ES-I3 (cell line): Measurements from ENCODE around the gene AQP4.

ENCODE experiments used
- H3K36me3 ChIP-seq: 2 replicates; pipeline ENCODE4 v1.6.1; 2013; ENCODE audit warnings: mild to moderate bottlenecking, low read length, control low read depth, moderate library complexity; ENCODE audit not compliant: insufficient read depth
- H3K4me1 ChIP-seq: 2 replicates; pipeline ENCODE4 v1.6.1; 2013; ENCODE audit warnings: mild to moderate bottlenecking, control low read depth, low read length; ENCODE audit not compliant: insufficient read depth
- H3K9ac ChIP-seq: 2 replicates; pipeline ENCODE4 v1.6.1; 2013; ENCODE audit warnings: low read depth, mild to moderate bottlenecking, low read length, moderate library complexity
- H3K9me3 ChIP-seq: 2 replicates; pipeline ENCODE4 v1.6.1; 2013; ENCODE audit warnings: mild to moderate bottlenecking, low read length, moderate library complexity; ENCODE audit not compliant: control insufficient read depth, insufficient read depth

Gene AQP4

DNA sequence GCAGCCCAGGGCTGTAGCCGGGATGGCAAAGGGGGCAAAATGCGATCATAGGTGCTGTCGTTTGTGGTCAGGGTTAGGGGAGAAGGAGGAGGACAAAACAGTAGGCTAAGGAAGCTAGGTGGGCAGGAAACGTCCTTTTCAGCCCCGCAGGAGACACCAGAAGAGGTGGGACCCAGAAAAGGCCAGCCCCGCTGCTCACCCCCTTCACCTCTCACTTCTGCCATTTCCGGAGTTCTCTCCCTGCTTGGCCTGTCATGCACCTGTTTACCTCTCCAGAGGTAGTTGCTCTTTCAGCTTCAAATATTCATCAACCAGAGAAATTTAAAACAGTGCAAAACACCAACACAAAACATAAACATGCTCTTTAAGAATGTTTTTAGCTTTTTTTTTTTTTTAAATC lies 849 bp downstream of the AQP4 start:
- Histone ChIP-seq H3K9me3 (no peaks in the 10 kb centered on the region), H3K4me1 (peaks cover 4% of the 10 kb centered on the region), H3K36me3 (no peaks in the 10 kb centered on the region), H3K9ac (no peak overlapping the region)

DNA sequence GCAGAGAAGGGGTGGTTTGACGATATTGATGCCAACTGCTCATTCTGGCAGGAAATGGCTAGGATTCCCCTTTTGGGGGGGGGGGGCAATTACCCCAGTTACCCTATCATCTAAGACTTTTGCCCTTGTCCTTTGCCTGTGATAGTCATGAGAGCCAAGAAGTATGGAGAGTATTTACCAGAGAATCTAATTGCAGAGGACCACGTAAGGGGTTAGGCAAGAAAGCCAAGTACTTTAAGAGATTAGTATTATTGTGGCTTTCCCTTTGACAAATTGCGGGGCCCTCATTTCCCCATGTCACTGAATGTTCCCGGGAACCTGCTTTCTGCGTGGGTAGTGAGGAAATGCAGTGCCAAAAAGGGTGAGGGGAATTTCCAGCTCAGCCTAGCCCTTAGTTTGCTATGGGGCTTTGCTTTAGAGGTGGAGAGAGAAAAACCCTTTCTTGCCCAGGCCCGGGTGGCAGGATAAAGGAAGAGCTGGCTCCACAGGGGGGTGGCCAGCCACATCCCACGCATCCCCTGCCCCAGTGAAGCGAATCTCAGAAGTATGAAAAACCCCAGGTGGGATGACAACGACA lies 1.5 kb downstream of the AQP4 start:
- no peaks in the 10 kb centered on the region for H3K9me3 ChIP-seq
- no peaks in the 10 kb centered on the region for H3K36me3 ChIP-seq
- H3K4me1 ChIP-seq = peaks cover 4% of the 10 kb centered on the region
- peak overlapping the region; percentile 50; the same call in 1 of the 2 replicates for H3K9ac ChIP-seq

DNA sequence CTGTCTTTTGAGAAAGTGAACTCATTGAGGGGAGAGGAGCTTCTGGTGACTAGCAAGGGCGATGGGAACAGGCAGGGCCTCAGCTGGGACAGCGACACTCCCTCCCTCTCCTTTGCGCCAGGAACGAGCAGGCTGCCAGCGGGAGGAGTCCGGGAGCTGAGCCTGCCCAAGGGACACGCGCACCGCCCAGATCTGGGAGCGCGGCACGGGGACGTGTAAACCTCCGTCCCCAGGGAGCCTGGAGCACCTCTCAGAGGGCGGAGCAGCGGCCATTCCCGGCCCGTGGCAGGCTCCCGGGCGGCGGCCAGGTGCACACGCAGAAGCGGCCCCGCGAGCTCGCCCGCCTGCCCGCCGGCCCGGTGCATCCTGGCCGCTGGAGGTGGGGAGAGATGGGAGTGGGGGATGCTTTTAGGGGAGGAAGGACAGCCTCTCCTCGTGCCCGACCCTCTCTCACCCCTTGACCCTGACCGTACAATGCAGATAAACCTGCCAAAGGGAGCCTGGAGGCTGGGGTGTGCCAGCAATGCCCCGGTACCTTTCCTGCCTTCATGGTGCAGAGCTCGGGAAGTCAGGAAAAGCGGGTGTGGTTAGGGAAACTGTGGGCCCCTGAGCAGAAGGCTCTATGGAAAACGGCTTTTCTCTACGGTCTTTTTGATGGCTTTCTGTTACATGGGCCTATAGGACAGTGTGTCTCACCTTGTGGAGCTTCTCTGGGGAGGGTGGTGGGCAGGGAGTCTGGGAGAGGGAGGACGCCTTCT lies 2.2 kb downstream of the AQP4 start:
- peak overlapping the region; percentile 50; the same call in 1 of the 2 replicates for H3K9ac ChIP-seq
- H3K4me1 ChIP-seq = peaks cover 4% of the 10 kb centered on the region
- H3K9me3 ChIP-seq = no peaks in the 10 kb centered on the region
- H3K36me3 ChIP-seq = no peaks in the 10 kb centered on the region

DNA sequence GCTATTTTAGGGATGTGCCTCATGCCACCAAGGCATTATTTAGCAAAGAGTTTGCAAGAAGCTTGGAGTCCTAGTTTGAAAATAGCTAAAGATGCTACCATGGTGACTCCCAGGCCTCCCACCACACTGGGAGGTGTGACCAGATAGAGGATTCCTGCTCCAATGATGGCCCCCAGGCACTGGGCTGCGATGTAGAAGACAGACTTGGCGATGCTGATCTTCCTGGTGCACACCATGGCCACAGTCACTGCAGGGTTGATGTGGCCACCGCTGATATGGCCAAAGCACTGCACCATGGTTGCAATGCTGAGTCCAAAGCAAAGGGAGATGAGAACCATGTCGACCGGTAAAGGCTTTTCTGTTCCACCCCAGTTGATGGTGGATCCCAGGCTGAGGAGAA lies 3.4 kb downstream of the AQP4 start:
- Histone ChIP-seq H3K36me3 (no peaks in the 10 kb centered on the region), H3K9ac (no peak overlapping the region), H3K9me3 (no peaks in the 10 kb centered on the region), H3K4me1 (peaks cover 4% of the 10 kb centered on the region)

DNA sequence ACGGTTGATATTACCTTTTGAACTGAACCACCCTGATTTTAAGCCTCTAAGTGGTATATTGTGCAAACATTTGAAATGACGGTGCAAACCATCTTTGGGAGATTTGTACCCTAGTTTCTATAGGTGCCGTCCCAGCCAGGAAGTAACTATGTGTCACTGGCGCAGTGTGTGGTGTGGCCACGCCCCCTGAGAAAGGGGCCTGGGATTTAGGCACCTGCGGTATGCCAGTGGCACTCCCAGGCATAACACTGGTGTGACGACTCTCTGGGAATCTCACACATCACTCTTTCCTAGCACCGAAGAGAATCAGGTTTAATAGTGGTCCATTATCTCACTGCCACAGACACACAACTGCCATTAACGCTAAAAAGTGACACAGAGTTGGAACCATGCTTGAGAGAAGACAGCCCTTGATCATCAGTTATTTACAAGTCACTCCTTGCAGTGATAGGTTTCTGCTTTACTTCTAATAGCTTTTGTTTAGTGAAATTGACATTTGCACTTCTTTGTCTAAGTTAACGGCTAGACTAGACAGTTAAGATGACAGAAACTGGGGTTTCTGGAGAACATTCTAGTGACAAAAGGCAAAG lies 11.1 kb downstream of the AQP4 start:
- H3K9ac ChIP-seq = no peak overlapping the region
- H3K36me3 ChIP-seq = no peaks in the 10 kb centered on the region
- H3K4me1 ChIP-seq = no peaks in the 10 kb centered on the region
- H3K9me3 ChIP-seq = no peaks in the 10 kb centered on the region

DNA sequence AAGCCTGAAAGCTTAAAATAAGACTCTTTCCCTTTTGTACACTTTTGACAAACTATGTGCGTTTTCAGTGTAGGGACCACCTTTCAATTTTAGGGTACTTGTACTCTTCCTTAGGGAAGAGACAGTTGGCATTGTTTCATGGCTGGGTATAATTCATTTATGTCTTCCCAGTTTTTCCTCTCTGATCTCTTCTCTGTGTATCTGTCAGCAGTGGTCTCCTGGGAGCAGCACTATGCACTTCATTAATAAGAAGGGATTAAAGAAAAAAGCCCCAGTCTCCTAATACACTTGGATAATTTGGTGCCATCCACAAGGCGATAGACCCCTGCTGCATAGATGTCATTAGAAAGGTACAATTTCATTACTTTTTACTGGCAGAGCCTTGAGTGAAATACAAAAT lies 12.1 kb downstream of the AQP4 start:
- H3K36me3 ChIP-seq = no peaks in the 10 kb centered on the region

DNA sequence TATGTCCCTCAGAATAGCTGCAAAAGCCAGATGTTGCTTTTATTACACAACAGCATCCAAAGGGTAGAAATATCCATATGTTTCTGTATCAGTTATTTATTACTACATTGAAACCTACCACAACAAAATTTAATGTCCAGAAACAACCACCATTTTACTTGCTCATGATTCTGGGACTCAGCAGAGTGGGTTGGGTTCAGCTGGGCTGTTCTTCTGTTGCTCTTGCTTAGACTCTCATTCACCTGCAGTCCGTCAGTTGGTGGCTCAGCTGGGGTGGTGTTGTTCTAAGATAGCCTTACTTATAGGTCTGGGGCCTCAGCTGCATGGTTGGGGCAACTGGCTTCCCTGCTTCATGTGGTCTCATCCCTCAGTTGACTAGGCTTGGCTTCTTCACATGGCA lies 21.7 kb downstream of the AQP4 start:
- Histone ChIP-seq H3K9me3 (no peaks in the 10 kb centered on the region), H3K36me3 (no peaks in the 10 kb centered on the region), H3K4me1 (no peaks in the 10 kb centered on the region), H3K9ac (no peak overlapping the region)

More for the DNA sequence above, 12.1 kb downstream of the AQP4 start:
- H3K9ac ChIP-seq = no peak overlapping the region
- no peaks in the 10 kb centered on the region for H3K9me3 ChIP-seq
- H3K4me1 ChIP-seq = no peaks in the 10 kb centered on the region

DNA sequence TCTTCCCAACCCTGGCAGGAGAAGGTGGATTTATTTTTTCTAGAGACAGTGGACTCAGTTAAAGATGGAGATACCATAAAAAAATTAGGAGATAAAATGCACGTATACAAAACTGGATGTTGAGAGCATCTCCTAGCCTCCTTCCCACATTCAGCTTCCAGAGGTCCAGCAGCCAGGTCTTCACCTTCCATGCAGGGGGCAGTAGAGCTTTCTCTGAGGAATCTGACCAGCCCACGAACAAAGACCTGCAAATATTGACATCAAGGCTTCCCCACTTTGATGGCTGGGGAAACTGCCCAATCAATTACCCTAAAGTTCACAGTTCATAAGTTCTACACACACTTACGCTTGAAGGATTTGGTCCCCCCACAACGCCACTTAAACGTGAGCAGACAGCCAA lies 24.5 kb downstream of the AQP4 start:
- H3K4me1 ChIP-seq = no peaks in the 10 kb centered on the region
- H3K36me3 ChIP-seq = no peaks in the 10 kb centered on the region
- no peaks in the 10 kb centered on the region for H3K9me3 ChIP-seq
- H3K9ac ChIP-seq = no peak overlapping the region

DNA sequence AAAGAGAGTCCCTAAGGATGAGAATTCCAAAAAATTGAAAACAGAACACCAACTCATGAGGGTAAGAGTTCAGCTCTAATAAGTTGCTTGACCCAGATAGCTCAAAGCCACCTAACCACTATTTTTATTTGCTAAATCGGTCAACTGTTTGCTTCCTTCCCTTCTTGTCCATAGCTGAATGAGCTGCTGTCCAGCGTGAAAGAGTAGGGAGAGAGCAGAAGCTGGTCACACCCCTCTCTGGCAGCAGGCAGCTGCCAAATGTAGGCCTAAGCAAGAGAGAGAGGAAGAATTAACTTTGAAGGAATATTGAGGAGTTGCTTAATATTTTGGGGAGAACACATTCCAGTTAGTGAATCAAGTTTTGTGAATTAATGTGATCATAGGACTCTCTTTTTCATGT lies 25.9 kb downstream of the AQP4 start:
- Histone ChIP-seq H3K9me3 (no peaks in the 10 kb centered on the region), H3K4me1 (no peaks in the 10 kb centered on the region), H3K9ac (no peak overlapping the region), H3K36me3 (no peaks in the 10 kb centered on the region)

DNA sequence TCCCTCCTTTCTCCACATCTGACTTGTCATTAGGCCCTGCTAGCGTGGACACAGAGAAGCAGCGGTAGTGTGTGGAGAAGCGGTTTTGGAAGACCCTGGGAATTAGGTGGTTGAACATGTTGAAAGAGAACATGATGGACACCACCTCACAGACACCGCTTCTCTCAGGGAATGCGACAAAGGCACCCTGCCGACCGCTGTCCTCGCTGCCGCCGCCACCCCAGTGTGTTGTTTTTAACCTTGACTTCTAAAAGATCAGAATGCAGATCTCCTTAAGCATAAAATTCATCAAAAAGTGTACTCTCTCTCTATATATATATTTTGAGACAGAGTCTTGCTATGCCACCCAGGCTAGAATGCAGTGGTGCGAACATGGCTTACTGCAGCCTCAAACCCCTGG lies 33.2 kb downstream of the AQP4 start:
- Histone ChIP-seq H3K9ac (no peak overlapping the region), H3K36me3 (no peaks in the 10 kb centered on the region), H3K9me3 (no peaks in the 10 kb centered on the region), H3K4me1 (no peaks in the 10 kb centered on the region)

DNA sequence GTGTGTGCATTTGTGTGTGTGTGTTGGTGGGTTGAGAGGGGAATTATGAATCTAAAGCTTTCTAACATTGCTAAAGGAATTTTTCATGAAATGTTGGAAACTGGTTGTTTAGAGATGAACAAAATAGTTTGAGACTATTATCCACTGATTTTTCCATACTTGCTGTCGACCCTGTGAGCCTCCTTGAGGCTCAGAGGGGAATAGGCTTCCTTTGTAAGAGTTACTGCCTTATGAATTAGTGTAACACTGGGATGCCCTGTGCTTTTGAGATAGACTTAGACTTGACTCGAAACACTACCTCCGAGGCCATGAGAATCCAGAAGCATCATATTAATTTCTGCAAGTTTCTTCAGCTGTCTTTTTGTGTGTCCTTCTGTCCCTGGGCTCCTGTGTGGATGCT lies 37.9 kb downstream of the AQP4 start:
- H3K4me1 ChIP-seq = no peaks in the 10 kb centered on the region

DNA sequence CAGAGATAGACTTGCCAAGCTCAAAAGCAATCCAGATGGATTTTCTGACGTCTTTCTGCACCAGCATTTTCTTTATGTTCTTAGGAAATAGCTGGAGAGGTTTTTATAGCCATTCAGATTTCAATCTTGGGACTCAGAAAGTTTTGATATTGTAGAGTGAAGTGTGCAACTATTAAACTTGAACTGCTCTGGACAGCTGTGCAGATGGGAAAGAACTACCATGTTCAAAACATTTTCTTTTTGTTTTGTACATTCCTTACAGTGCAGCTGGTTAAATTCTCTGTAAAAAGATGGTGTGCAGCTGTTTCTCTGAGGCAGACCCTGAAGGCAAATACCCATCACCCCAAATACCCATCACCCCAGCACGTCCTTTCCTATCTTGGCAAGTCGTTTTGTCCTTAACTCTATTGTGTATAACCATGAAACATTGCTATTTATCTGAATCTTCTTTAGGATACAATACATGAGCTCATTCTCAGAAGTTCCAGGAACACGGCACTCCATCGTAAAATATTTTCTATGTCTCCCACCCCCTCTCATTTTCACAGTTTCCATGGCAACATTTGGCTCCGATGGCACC lies 38.8 kb downstream of the AQP4 start:
- H3K4me1 ChIP-seq = peaks cover 1% of the 10 kb centered on the region
- H3K9me3 ChIP-seq = no peaks in the 10 kb centered on the region

More for the DNA sequence above, 37.9 kb downstream of the AQP4 start:
- Histone ChIP-seq H3K36me3 (no peaks in the 10 kb centered on the region), H3K9ac (no peak overlapping the region), H3K9me3 (no peaks in the 10 kb centered on the region)

DNA sequence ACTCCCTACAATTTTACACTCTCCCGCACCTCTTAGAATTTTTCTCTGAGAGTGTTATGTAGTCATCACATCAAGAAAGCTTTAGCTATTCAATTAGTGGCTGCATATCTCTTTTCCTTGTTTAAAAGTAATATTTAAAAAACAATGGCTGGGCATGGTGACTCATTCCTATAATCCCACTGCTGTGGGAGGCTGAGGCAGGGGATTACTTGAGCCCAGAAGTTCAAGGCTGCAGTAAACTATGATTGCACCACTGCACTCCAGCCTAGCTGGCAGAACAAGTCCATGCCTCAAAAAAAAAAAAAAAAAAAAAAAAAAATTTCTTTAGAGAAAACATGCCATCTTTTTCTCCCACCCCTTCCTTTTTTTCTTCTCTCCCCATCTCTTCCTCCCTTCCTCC lies 44.3 kb downstream of the AQP4 start:
- H3K9me3 ChIP-seq = no peaks in the 10 kb centered on the region; the same call in 1 of the 2 replicates
- peaks cover 11% of the 10 kb centered on the region for H3K4me1 ChIP-seq
- no peak overlapping the region for H3K9ac ChIP-seq
- H3K36me3 ChIP-seq = no peaks in the 10 kb centered on the region

More for the DNA sequence above, 38.8 kb downstream of the AQP4 start:
- Histone ChIP-seq H3K36me3 (no peaks in the 10 kb centered on the region), H3K9ac (no peak overlapping the region)

DNA sequence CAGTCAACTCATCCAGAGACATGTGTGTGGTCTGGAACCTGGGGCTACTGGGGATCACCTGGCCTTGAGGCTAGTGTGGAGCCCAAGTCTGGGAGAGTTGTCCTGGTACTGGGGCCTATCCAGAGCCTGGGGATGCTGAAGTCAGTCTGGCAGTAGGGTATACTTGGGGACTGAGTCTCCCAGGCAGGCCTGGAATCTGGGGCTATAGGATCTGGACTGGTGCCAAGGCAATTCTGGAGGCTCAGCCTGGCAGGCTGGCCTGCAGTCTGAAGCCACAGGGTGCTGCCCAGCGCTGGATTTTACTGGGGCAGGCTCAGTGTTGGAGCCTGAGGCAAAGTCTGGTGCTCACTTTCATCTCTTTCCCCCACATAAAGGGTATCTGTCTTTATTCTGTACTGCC lies 46.5 kb downstream of the AQP4 start:
- H3K36me3 ChIP-seq = no peaks in the 10 kb centered on the region
- H3K9ac ChIP-seq = no peak overlapping the region
- H3K4me1 ChIP-seq = peaks cover 11% of the 10 kb centered on the region
- H3K9me3 ChIP-seq = no peaks in the 10 kb centered on the region; the same call in 1 of the 2 replicates

DNA sequence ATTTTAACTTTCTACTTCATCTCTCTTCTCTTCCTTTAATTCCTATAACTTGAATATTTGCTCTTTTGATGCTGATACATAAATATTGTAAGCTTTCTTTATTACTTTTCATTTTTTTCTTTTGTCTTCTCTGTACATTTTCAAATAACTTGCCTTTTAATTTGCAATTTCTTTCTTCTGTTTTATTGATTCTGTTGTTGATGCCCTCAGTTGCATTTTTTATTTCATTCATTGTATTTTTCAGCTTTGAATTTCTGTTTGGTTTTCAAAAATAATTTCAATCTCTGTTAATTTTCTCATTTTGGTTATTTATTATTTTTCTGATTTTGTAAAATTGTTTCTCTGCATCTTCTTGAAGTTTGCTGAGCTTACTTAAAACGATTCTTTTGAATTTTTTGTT lies 47.0 kb downstream of the AQP4 start:
- peaks cover 11% of the 10 kb centered on the region for H3K4me1 ChIP-seq
- H3K9me3 ChIP-seq = no peaks in the 10 kb centered on the region; the same call in 1 of the 2 replicates
- H3K9ac ChIP-seq = no peak overlapping the region
- H3K36me3 ChIP-seq = no peaks in the 10 kb centered on the region
